Measurements from ENCODE around the gene OR4D9. TPM values are rescaled to one million over a fixed set of nuclear protein-coding genes. Genes with fewer than 3 reads are reported as not detected.

OR4D9 gene
- total and polyA plus RNA-seq, 2 of the 8 experiments (the other 6 are each of a cell fraction or from before 2014, with no cell fraction given) = not detected

DNA sequence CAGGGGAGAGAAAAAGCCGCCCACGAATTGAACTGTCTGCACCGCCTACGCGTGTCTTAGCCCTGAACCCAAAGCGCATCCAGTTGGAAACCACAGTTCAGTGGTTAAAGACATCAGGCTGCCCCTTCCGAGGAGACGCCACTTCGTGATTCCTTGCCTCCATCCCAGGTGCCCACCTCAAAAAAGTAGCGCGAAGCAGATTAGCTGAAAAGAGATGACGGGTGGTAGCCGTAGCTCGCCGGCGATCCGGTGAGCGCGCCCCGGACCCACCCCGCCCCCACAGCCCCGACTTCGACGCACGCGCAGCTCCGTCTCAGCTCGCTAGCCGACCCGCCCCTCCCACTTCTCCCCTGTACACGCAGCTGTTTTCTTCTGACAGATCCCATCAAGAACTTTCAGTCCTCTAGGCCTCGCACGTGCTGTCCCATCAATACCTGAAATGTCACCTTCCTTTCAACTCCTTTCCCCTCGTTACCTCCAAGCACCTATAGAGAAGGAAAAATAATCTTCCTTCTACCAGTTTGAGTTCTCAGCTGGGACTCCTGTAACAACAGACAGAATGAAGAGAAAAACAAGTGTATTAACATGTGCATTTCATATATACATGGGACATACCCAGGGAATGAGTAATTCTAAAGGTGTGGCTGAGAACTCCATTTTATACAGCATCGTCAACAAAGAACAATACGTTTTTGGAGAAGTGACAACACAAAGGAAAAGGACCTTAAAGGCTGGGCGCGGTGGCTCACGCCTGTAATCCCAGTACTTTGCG lies 49.5 kb downstream of the OR4D9 start:
- Histone ChIP-seq H2AK5ac (ENCODE audit: low read depth, low read length) (no peak overlapping the region), H3K9me3 (ENCODE audit: insufficient read depth in 2 of 2, low read depth in 1 of 2, low read length in 1 of 2) (no peaks in the 10 kb centered on the region), H2AFZ (ENCODE audit: low read length) (peak overlapping the region; percentile 95), H3K14ac (ENCODE audit: insufficient read length) (no peak overlapping the region), H3K4me2 (ENCODE audit: insufficient read depth in 1 of 2, low read depth in 2 of 2, low read length in 2 of 2) (peak overlapping the region; percentile 73 to 91), H3K23me2 (ENCODE audit: low read depth, low read length) (peaks cover 14% of the 10 kb centered on the region; the same call in 1 of the 2 replicates), H2BK12ac (ENCODE audit: low read depth, low read length) (peak overlapping the region; percentile 69; the same call in 1 of the 2 replicates), H4K20me1 (replicated peaks in 1 of 2; ENCODE audit: control insufficient read depth in 1 of 2, insufficient read depth in 2 of 2, low read length in 2 of 2) (no peaks in the 10 kb centered on the region), H3K18ac (ENCODE audit: extremely low read depth, low read length) (0 out of 2 replicates have a peak overlapping the region, but pooled peaks have one; percentile 38), H3K79me2 (ENCODE audit: control insufficient read depth in 1 of 2, insufficient read depth in 2 of 2, low read length in 2 of 2) (no peaks in the 10 kb centered on the region), H2BK120ac (replicated peaks; ENCODE audit: low read depth, low read length) (no peak overlapping the region), H3K56ac (replicated peaks; ENCODE audit: insufficient read length, low read depth, low read length) (no peak overlapping the region), H2BK15ac (ENCODE audit: low read length) (no peak overlapping the region), H3K23ac (ENCODE audit: insufficient read length) (no peak overlapping the region), H3K79me1 (ENCODE audit: low read depth, low read length) (no peaks in the 10 kb centered on the region), H4K8ac (ENCODE audit: extremely low read depth, insufficient read depth, low read length) (no peak overlapping the region), H4K91ac (replicated peaks; ENCODE audit: insufficient read length, low read length) (no peak overlapping the region), H3K27me3 (replicated peaks in 1 of 4; ENCODE audit: control insufficient read depth in 3 of 4, extremely low read depth in 1 of 4, insufficient read depth in 3 of 4, low read length in 3 of 4) (no peaks in the 10 kb centered on the region; a peak in 1 of 7 replicates), H2BK5ac (ENCODE audit: low read depth, low read length) (peak overlapping the region; percentile 60; the same call in 1 of the 2 replicates), H2BK20ac (ENCODE audit: low read length) (no peak overlapping the region), H3K9ac (replicated peaks in 1 of 4; ENCODE audit: extremely low read depth in 1 of 4, low read depth in 3 of 4, low read length in 3 of 4) (peak overlapping the region; percentile 31 to 71 (median 44); a peak in 5 of 7 replicates), H3K4ac (replicated peaks; ENCODE audit: insufficient read length, low read depth, low read length) (no peak overlapping the region), H3K4me3 (ENCODE audit: extremely low read depth in 1 of 4, insufficient read depth in 2 of 4, low read depth in 3 of 4, low read length in 4 of 4) (peak overlapping the region; percentile 86 to 94 (median 90)), H3K36me3 (ENCODE audit: control insufficient read depth in 2 of 4, insufficient read depth in 4 of 4, low read length in 3 of 4) (no peaks in the 10 kb centered on the region), H3K27ac (ENCODE audit: low read depth, low read length) (no peak overlapping the region), H4K5ac (ENCODE audit: insufficient read length, low read depth, low read length) (no peak overlapping the region), H3K4me1 (replicated peaks in 1 of 4; ENCODE audit: control insufficient read depth in 3 of 4, insufficient read depth in 4 of 4, low read length in 3 of 4) (peaks cover 2 to 5% (median 3%) of the 10 kb centered on the region in 4 experiments; a peak in 6 of 7 replicates)
- FAIRE-seq (no peak), DNase-seq (ENCODE audit: low read depth in 1 of 2, low spot score in 2 of 2) (peak; percentile 70 to 76)
- WGBS, 2 experiments (ENCODE audit: extremely low coverage in 1 of 2, insufficient coverage in 1 of 2, insufficient read length in 1 of 2, insufficient replicate concordance in 2 of 2, low coverage in 1 of 2, low lambda C conversion rate in 2 of 2, missing lambda C conversion rate in 1 of 2) = 6% methylated on average over 24 of the region's 40 CpGs; no CpG with 5 or more reads in 1 of the 2 experiments
- ChIA-PET CTCF (ENCODE audit: partially characterized antibody) (no interaction called here), POLR2A (ENCODE audit: partially characterized antibody) (interaction anchor here (1.5 to 3.9 kb wide), 2 partner anchors 11 to 108 kb away, joined by 3 to 19 read pairs; partner anchors contain the start of gene PATL1)
- TF ChIP-seq SIN3A (conservative IDR thresholded peaks at IDR 0.05 in 1 of 2, IDR thresholded peaks at IDR 0.05 in 1 of 2; ENCODE audit: low read depth in 1 of 2, low read length in 2 of 2) (peak; percentile 99 to 100), HDAC2 (IDR thresholded peaks at IDR 0.05; ENCODE audit: borderline replicate concordance in 1 of 2, low read depth in 2 of 2, low read length in 2 of 2) (peak in 1 of 2 experiments; percentile 78; a peak in 1 of 4 replicates), ASH2L (IDR thresholded peaks at IDR 0.05; ENCODE audit: low read length) (peak; percentile 100), SAP30 (IDR thresholded peaks at IDR 0.05; ENCODE audit: insufficient read depth, insufficient replicate concordance, low read length) (peak; percentile 95), KDM5A (IDR thresholded peaks at IDR 0.05; ENCODE audit: low read length) (no peak), RBBP5 (IDR thresholded peaks at IDR 0.05; ENCODE audit: borderline replicate concordance, low read depth, low read length) (peak; percentile 100)
- TF ChIP-seq, protein P1, sequence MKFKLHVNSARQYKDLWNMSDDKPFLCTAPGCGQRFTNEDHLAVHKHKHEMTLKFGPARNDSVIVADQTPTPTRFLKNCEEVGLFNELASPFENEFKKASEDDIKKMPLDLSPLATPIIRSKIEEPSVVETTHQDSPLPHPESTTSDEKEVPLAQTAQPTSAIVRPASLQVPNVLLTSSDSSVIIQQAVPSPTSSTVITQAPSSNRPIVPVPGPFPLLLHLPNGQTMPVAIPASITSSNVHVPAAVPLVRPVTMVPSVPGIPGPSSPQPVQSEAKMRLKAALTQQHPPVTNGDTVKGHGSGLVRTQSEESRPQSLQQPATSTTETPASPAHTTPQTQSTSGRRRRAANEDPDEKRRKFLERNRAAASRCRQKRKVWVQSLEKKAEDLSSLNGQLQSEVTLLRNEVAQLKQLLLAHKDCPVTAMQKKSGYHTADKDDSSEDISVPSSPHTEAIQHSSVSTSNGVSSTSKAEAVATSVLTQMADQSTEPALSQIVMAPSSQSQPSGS (IDR thresholded peaks at IDR 0.05; ENCODE audit: low read length) = no peak
- TF ChIP-seq, protein P2, sequence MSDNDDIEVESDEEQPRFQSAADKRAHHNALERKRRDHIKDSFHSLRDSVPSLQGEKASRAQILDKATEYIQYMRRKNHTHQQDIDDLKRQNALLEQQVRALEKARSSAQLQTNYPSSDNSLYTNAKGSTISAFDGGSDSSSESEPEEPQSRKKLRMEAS (IDR thresholded peaks at IDR 0.05) = peak; percentile 87

Measured in H1 (cell line).